ENCODE data around the gene CACUL1.

GRCh38 chr10:118628397-118628796 is 126.4 kb downstream of the CACUL1 start:
- TF ChIP-seq CTCF (IDR thresholded peaks at IDR 0.05; ENCODE audit: low read depth, low read length, missing input control): no peak
- TF ChIP-seq JUND (IDR thresholded peaks at IDR 0.05): no peak
- TF ChIP-seq SP1 (IDR thresholded peaks at IDR 0.05): no peak
- TF ChIP-seq, protein P1, sequence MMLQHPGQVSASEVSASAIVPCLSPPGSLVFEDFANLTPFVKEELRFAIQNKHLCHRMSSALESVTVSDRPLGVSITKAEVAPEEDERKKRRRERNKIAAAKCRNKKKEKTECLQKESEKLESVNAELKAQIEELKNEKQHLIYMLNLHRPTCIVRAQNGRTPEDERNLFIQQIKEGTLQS (IDR thresholded peaks at IDR 0.05): no peak
- TF ChIP-seq YY1 (IDR thresholded peaks at IDR 0.05): no peak
- TF ChIP-seq HNF4G (IDR thresholded peaks at IDR 0.05): no peak
- TF ChIP-seq RXRA (IDR thresholded peaks at IDR 0.05): no peak
- TF ChIP-seq, protein P2, sequence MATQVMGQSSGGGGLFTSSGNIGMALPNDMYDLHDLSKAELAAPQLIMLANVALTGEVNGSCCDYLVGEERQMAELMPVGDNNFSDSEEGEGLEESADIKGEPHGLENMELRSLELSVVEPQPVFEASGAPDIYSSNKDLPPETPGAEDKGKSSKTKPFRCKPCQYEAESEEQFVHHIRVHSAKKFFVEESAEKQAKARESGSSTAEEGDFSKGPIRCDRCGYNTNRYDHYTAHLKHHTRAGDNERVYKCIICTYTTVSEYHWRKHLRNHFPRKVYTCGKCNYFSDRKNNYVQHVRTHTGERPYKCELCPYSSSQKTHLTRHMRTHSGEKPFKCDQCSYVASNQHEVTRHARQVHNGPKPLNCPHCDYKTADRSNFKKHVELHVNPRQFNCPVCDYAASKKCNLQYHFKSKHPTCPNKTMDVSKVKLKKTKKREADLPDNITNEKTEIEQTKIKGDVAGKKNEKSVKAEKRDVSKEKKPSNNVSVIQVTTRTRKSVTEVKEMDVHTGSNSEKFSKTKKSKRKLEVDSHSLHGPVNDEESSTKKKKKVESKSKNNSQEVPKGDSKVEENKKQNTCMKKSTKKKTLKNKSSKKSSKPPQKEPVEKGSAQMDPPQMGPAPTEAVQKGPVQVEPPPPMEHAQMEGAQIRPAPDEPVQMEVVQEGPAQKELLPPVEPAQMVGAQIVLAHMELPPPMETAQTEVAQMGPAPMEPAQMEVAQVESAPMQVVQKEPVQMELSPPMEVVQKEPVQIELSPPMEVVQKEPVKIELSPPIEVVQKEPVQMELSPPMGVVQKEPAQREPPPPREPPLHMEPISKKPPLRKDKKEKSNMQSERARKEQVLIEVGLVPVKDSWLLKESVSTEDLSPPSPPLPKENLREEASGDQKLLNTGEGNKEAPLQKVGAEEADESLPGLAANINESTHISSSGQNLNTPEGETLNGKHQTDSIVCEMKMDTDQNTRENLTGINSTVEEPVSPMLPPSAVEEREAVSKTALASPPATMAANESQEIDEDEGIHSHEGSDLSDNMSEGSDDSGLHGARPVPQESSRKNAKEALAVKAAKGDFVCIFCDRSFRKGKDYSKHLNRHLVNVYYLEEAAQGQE (IDR thresholded peaks at IDR 0.05): no peak

All from liver (tissue), 3 donors.